Measurements from ENCODE around the gene TNFRSF1B. TPM values are rescaled to one million over a fixed set of nuclear protein-coding genes. Genes with fewer than 3 reads are reported as not detected.

Gene TNFRSF1B
- total and polyA plus RNA-seq, 9 of the 15 experiments (the other 6 are each of a cell fraction or from before 2014, with no cell fraction given), result 8.8 to 91.3 (median 36.0) TPM

GRCh38 chr1:12203216-12204007 lies 36.6 kb downstream of the TNFRSF1B start (continued):
- TF ChIP-seq ARID4B (CRISPR knock-in tag; IDR thresholded peaks at IDR 0.05) (no peak), POLR2G (IDR thresholded peaks at IDR 0.05; ENCODE audit: low read depth, low read length) (0 out of 2 replicates have a peak, but pooled peaks have one; percentile 9), GATA2 (CRISPR knock-in tag; IDR thresholded peaks at IDR 0.05) (no peak), DMBX1 (CRISPR knock-in tag; IDR thresholded peaks at IDR 0.05; ENCODE audit: borderline replicate concordance) (peak; percentile 76; the same call in 1 of the 2 replicates), TAL1 (IDR thresholded peaks at IDR 0.05) (peak; percentile 64), NRF1 (conservative IDR thresholded peaks at IDR 0.05 in 1 of 2, IDR thresholded peaks at IDR 0.05 in 1 of 2) (peak; percentile 43 to 52), ZNF121 (CRISPR knock-in tag; conservative IDR thresholded peaks at IDR 0.05) (peak; percentile 98), KLF16 (IDR thresholded peaks at IDR 0.05) (peak; percentile 63; the same call in 1 of the 2 replicates), HDAC2 (IDR thresholded peaks at IDR 0.05) (peak; percentile 26; the same call in 1 of the 2 replicates), CBX1 (IDR thresholded peaks at IDR 0.05; ENCODE audit: low read depth) (no peak), JUND (IDR thresholded peaks at IDR 0.05; ENCODE audit: borderline replicate concordance, low read depth, low read length) (peak; percentile 11; the same call in 1 of the 2 replicates), JUND (tag; IDR thresholded peaks at IDR 0.05; ENCODE audit: borderline replicate concordance, low read depth, low read length) (peak; percentile 39; the same call in 1 of the 3 replicates), KDM1A (IDR thresholded peaks at IDR 0.05) (peak in 1 of 2 experiments; percentile 68; a peak in 1 of 4 replicates), ATF7 (IDR thresholded peaks at IDR 0.05) (0 out of 2 replicates have a peak, but pooled peaks have one; percentile 20), MAX (CRISPR knock-in tag; IDR thresholded peaks at IDR 0.05) (peak; percentile 47; the same call in 1 of the 2 replicates)
- TF ChIP-seq, protein P1, sequence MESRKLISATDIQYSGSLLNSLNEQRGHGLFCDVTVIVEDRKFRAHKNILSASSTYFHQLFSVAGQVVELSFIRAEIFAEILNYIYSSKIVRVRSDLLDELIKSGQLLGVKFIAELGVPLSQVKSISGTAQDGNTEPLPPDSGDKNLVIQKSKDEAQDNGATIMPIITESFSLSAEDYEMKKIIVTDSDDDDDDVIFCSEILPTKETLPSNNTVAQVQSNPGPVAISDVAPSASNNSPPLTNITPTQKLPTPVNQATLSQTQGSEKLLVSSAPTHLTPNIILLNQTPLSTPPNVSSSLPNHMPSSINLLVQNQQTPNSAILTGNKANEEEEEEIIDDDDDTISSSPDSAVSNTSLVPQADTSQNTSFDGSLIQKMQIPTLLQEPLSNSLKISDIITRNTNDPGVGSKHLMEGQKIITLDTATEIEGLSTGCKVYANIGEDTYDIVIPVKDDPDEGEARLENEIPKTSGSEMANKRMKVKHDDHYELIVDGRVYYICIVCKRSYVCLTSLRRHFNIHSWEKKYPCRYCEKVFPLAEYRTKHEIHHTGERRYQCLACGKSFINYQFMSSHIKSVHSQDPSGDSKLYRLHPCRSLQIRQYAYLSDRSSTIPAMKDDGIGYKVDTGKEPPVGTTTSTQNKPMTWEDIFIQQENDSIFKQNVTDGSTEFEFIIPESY (CRISPR knock-in tag; IDR thresholded peaks at IDR 0.05), result peak; percentile 80; the same call in 1 of the 2 replicates
- TF ChIP-seq, protein P2, sequence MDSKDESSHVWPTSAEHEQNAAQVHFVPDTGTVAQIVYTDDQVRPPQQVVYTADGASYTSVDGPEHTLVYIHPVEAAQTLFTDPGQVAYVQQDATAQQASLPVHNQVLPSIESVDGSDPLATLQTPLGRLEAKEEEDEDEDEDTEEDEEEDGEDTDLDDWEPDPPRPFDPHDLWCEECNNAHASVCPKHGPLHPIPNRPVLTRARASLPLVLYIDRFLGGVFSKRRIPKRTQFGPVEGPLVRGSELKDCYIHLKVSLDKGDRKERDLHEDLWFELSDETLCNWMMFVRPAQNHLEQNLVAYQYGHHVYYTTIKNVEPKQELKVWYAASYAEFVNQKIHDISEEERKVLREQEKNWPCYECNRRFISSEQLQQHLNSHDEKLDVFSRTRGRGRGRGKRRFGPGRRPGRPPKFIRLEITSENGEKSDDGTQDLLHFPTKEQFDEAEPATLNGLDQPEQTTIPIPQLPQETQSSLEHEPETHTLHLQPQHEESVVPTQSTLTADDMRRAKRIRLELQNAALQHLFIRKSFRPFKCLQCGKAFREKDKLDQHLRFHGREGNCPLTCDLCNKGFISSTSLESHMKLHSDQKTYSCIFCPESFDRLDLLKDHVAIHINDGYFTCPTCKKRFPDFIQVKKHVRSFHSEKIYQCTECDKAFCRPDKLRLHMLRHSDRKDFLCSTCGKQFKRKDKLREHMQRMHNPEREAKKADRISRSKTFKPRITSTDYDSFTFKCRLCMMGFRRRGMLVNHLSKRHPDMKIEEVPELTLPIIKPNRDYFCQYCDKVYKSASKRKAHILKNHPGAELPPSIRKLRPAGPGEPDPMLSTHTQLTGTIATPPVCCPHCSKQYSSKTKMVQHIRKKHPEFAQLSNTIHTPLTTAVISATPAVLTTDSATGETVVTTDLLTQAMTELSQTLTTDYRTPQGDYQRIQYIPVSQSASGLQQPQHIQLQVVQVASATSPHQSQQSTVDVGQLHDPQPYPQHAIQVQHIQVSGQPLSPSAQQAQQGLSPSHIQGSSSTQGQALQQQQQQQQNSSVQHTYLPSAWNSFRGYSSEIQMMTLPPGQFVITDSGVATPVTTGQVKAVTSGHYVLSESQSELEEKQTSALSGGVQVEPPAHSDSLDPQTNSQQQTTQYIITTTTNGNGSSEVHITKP (IDR thresholded peaks at IDR 0.05; ENCODE audit: partially characterized antibody), result peak; percentile 49
